ENCODE measurements around the gene POMT2. TPM values are rescaled to one million over a fixed set of nuclear protein-coding genes. Genes with fewer than 3 reads are reported as not detected.

The POMT2 gene
- total and polyA plus RNA-seq, 2 donors (not counting 3 experiments of a cell fraction or from before 2014, with no cell fraction given): 19.5 to 48.2 TPM

DNA sequence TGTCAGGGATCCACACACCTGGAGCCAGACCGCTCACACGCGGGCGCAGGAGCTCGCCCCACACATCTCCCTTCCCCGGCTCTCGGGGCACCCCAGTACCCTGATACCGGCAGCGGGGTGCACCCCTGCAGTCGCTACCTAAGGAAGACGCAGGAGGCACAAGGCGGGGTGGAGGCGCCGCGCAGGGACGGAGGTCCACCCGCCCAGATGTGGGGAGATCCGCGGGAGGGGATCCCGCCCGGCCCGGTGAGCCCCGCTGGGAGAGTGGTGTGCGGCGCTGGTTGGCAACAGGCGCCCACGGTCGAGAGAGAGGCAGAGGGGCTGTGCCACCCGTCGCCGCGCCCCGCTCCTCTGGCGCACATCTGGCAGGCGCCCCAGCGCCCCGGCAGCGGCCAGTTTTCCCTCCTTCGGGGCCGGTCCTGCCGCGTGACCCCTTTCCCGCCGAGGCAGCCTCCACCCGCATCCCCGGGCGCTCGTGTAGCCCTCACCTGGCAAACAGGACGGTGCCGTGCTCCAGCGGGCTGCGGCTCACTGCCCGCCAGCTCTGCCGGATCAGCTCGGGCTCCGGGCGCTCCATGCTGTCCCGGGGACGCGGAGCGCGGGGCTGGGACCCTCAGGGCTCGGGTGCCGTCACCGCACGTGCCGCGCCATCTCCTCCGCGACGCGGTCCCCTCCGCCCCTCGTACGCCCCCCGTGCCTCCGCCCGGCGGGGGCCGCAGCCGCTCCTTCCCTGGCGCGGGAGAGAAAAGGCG lies 50.1 kb downstream of the POMT2 start:
- TF ChIP-seq FOS (IDR thresholded peaks at IDR 0.05; ENCODE audit: borderline replicate concordance, insufficient read depth, low read length): no peak
- TF ChIP-seq POLR2A (IDR thresholded peaks at IDR 0.05; ENCODE audit: low read depth, low read length): no peak
- TF ChIP-seq, protein P1, sequence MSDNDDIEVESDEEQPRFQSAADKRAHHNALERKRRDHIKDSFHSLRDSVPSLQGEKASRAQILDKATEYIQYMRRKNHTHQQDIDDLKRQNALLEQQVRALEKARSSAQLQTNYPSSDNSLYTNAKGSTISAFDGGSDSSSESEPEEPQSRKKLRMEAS (IDR thresholded peaks at IDR 0.05; ENCODE audit: insufficient read depth, insufficient read length): no peak
- no peak for TF ChIP-seq POLR2AphosphoS5 (IDR thresholded peaks at IDR 0.05; ENCODE audit: insufficient read depth, low read depth, low read length)
- TF ChIP-seq MYC (IDR thresholded peaks at IDR 0.05; ENCODE audit: low read depth, low read length): no peak
- TF ChIP-seq EZH2 (IDR thresholded peaks at IDR 0.05; ENCODE audit: borderline replicate concordance, low read depth, low read length, severe bottlenecking): peak; percentile 92
- BruUV-seq (replicated peaks): no TSS peak
- CTCF ChIA-PET: no interaction called here

DNA sequence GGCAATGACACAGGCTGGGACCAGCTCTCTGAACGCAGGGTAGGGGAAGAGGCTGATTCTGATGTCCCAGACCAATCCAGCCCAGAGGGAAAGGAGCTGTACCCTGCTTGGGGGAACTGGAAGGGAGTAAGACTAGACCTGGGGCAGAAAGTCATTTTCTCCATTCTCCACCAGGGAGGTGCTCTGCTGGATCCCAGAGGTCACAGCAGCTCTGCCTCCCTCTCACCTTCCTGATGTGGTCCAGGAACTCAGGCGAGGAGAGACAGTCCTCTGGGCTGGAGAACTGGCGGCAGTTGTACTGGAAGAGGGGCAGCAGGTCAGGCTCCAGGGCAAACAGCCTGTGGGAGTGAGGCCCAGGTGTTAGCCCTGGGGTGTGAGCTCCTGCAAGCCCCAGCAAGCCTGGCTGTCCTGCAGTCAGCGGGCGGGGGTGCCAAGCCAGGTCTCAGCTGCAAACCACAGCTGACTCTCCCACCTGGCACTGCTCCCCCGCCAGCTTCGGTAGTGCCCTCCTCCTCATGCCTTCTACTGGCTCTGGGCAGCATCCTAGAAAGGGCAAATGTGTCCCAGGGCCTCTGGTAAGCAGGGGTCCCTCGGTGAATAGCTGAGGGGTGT lies 51.6 kb downstream of the POMT2 start:
- DNase-seq (ENCODE audit: low read depth, low spot score) (no peak), FAIRE-seq (no peak)
- BruUV-seq (replicated peaks): no TSS peak
- Histone ChIP-seq H3K4me2 (ENCODE audit: insufficient read depth, low read length) (no peak overlapping the region), H3K9me1 (replicated peaks; ENCODE audit: control insufficient read depth, extremely low read depth, insufficient read depth, low read length) (no peaks in the 10 kb centered on the region), H3K36me3 (ENCODE audit: control insufficient read depth in 2 of 2, extremely low read depth in 1 of 2, insufficient read depth in 2 of 2, low read length in 2 of 2) (no peaks in the 10 kb centered on the region), H3K9me3 (replicated peaks; ENCODE audit: control insufficient read depth, insufficient read depth, low read length) (no peaks in the 10 kb centered on the region), H3K9ac (replicated peaks; ENCODE audit: extremely low read depth, insufficient read depth, low read length) (no peak overlapping the region), H4K20me1 (replicated peaks; ENCODE audit: control insufficient read depth, extremely low read depth, insufficient read depth, low read length) (no peaks in the 10 kb centered on the region), H3K4me1 (ENCODE audit: control insufficient read depth, extremely low read depth, insufficient read depth, low read length) (no peaks in the 10 kb centered on the region), H3K27ac (ENCODE audit: insufficient read depth, low read depth, low read length) (no peak overlapping the region), H3K27me3 (ENCODE audit: control insufficient read depth in 2 of 2, insufficient read depth in 2 of 2, low read length in 2 of 2) (peaks cover 27 to 30% of the 10 kb centered on the region in 2 experiments), H3K4me3 (replicated peaks in 1 of 3; ENCODE audit: insufficient read depth in 1 of 3, low read depth in 1 of 3, low read length in 3 of 3) (no peak overlapping the region), H2AFZ (ENCODE audit: low read depth, low read length) (no peak overlapping the region), H3K79me2 (ENCODE audit: control insufficient read depth, insufficient read depth, low read length) (no peaks in the 10 kb centered on the region)
- intact Hi-C loops (cut with micrococcal nuclease) (no loop called here), dilution Hi-C loops (cut with MboI; ENCODE audit: extremely low pct_ligation_motif_present, low sequenced_read_pairs) (no loop called here)
- CTCF ChIA-PET: interaction anchor here (0.6 kb wide), 1 partner anchor 51 kb away, joined by 3 read pairs; the partner anchor contains the start of gene POMT2
- TF ChIP-seq POLR2A (IDR thresholded peaks at IDR 0.05; ENCODE audit: low read depth, low read length) (no peak), EZH2 (IDR thresholded peaks at IDR 0.05; ENCODE audit: borderline replicate concordance, low read depth, low read length, severe bottlenecking) (no peak), GATA2 (IDR thresholded peaks at IDR 0.05; ENCODE audit: insufficient read depth, insufficient read length, low read depth, low read length) (no peak), JUN (IDR thresholded peaks at IDR 0.05; ENCODE audit: borderline replicate concordance, insufficient read depth, insufficient read length, low read depth) (no peak)
- POLR2A ChIA-PET: no interaction called here

More for the DNA sequence above, 50.1 kb downstream of the POMT2 start:
- Histone ChIP-seq H4K20me1 (replicated peaks; ENCODE audit: control insufficient read depth, extremely low read depth, insufficient read depth, low read length) (no peaks in the 10 kb centered on the region), H3K4me1 (ENCODE audit: control insufficient read depth, extremely low read depth, insufficient read depth, low read length) (no peaks in the 10 kb centered on the region), H3K79me2 (ENCODE audit: control insufficient read depth, insufficient read depth, low read length) (no peaks in the 10 kb centered on the region), H3K27ac (ENCODE audit: insufficient read depth, low read depth, low read length) (no peak overlapping the region), H2AFZ (ENCODE audit: low read depth, low read length) (no peak overlapping the region), H3K4me2 (ENCODE audit: insufficient read depth, low read length) (no peak overlapping the region), H3K9me1 (replicated peaks; ENCODE audit: control insufficient read depth, extremely low read depth, insufficient read depth, low read length) (no peaks in the 10 kb centered on the region), H3K9ac (replicated peaks; ENCODE audit: extremely low read depth, insufficient read depth, low read length) (no peak overlapping the region), H3K9me3 (replicated peaks; ENCODE audit: control insufficient read depth, insufficient read depth, low read length) (no peaks in the 10 kb centered on the region), H3K4me3 (replicated peaks in 1 of 3; ENCODE audit: insufficient read depth in 1 of 3, low read depth in 1 of 3, low read length in 3 of 3) (no peak overlapping the region), H3K27me3 (ENCODE audit: control insufficient read depth in 2 of 2, insufficient read depth in 2 of 2, low read length in 2 of 2) (peaks cover 27 to 30% of the 10 kb centered on the region in 2 experiments), H3K36me3 (ENCODE audit: control insufficient read depth in 2 of 2, extremely low read depth in 1 of 2, insufficient read depth in 2 of 2, low read length in 2 of 2) (no peaks in the 10 kb centered on the region)
- DNase-seq (ENCODE audit: low read depth, low spot score) (no peak), FAIRE-seq (no peak)
- intact Hi-C loops (cut with micrococcal nuclease): no loop called here
- dilution Hi-C loops (cut with MboI; ENCODE audit: extremely low pct_ligation_motif_present, low sequenced_read_pairs): no loop called here
- POLR2A ChIA-PET: no interaction called here
